Karpas-422 (cell line): Measurements from ENCODE around the gene RAPSN. TPM values are rescaled to one million over a fixed set of nuclear protein-coding genes. Genes with fewer than 3 reads are reported as not detected.

ENCODE experiments used
- DNase-seq: peaks from one replicate; pipeline ENCODE4 v3.0.0-alpha.2; 2015
- H2AFZ ChIP-seq: fragments of 200-600 bp; sonication (generic); 2 replicates; pipeline ENCODE4 v1.6.1; 2014; ENCODE audit warnings: antibody characterized with exemption, low read length, mixed read lengths
- H3K27ac ChIP-seq: fragments of 200-600 bp; sonication (generic); 2 replicates; pipeline ENCODE4 v1.5.1; 2014; ENCODE audit warnings: mild to moderate bottlenecking, low read length, moderate library complexity
- H3K27me3 ChIP-seq: fragments of 200-600 bp; sonication (generic); 2 replicates; pipeline ENCODE4 v1.6.1; 2014; ENCODE audit warnings: low read length, mixed read lengths
- H3K36me3 ChIP-seq: fragments of 200-600 bp; sonication (generic); 2 replicates; pipeline ENCODE4 v1.6.1; 2014; ENCODE audit warnings: low read length, mixed read lengths; ENCODE audit not compliant: insufficient read depth
- H3K4me1 ChIP-seq: fragments of 200-600 bp; sonication (generic); 2 replicates; pipeline ENCODE4 v1.6.1; 2014; ENCODE audit warnings: mild to moderate bottlenecking, low read length, mixed read lengths
- H3K4me2 ChIP-seq: fragments of 200-600 bp; sonication (generic); 2 replicates; pipeline ENCODE4 v1.6.1; 2014; ENCODE audit warnings: low read length, low read depth, mild to moderate bottlenecking; ENCODE audit not compliant: poor library complexity, severe bottlenecking
- H3K4me3 ChIP-seq: fragments of 200-600 bp; sonication (generic); 2 replicates; pipeline ENCODE4 v1.5.1; 2014; ENCODE audit warnings: mild to moderate bottlenecking, antibody characterized with exemption, low read length, mixed read lengths
- H3K79me2 ChIP-seq: fragments of 200-600 bp; sonication (generic); 2 replicates; pipeline ENCODE4 v1.6.1; 2014; ENCODE audit warnings: mild to moderate bottlenecking, low read length, mixed read lengths
- H3K9ac ChIP-seq: fragments of 200-600 bp; sonication (generic); 2 replicates; pipeline ENCODE4 v1.6.0; 2014; ENCODE audit warnings: low read length
- H3K9me2 ChIP-seq: fragments of 200-600 bp; sonication (generic), shearing (Covaris generic); replicated peaks from 2 replicates; pipeline ENCODE4 v1.6.0; 2014; ENCODE audit warnings: mild to moderate bottlenecking, low read length, moderate library complexity; ENCODE audit not compliant: insufficient read depth
- H3K9me3 ChIP-seq: fragments of 300-700, 200-600 bp; sonication (generic); 2 replicates; pipeline ENCODE4 v1.6.1; 2014; ENCODE audit warnings: low read length, mixed read lengths
- H4K20me1 ChIP-seq: fragments of 200-600 bp; sonication (generic); 2 replicates; pipeline ENCODE4 v1.6.1; 2014; ENCODE audit warnings: mild to moderate bottlenecking, antibody characterized with exemption, low read length, low read depth; ENCODE audit not compliant: insufficient read depth
- total RNA-seq: library from RNA; depleted of rRNA; stranded (reverse); fragments of >200 nt; shearing (Covaris generic); gene quantifications from 2 replicates; pipeline ENCODE4 v1.2.3, GENCODE V29; 2014; ENCODE audit warnings: low replicate concordance

The RAPSN gene
- total RNA-seq, 1 experiment from 2014 or later, result 0.52 TPM

GRCh38 chr11:47436726-47437125 is 12.2 kb downstream of the RAPSN start:
- Histone ChIP-seq H3K27ac (no peak overlapping the region), H3K4me1 (no peaks in the 10 kb centered on the region), H3K9me2 (no peaks in the 10 kb centered on the region), H3K9ac (no peak overlapping the region), H3K36me3 (no peaks in the 10 kb centered on the region), H3K27me3 (no peaks in the 10 kb centered on the region), H3K9me3 (no peaks in the 10 kb centered on the region), H3K79me2 (no peaks in the 10 kb centered on the region), H3K4me2 (no peak overlapping the region), H3K4me3 (no peak overlapping the region), H4K20me1 (no peaks in the 10 kb centered on the region), H2AFZ (no peak overlapping the region)
- no peak for DNase-seq

DNA sequence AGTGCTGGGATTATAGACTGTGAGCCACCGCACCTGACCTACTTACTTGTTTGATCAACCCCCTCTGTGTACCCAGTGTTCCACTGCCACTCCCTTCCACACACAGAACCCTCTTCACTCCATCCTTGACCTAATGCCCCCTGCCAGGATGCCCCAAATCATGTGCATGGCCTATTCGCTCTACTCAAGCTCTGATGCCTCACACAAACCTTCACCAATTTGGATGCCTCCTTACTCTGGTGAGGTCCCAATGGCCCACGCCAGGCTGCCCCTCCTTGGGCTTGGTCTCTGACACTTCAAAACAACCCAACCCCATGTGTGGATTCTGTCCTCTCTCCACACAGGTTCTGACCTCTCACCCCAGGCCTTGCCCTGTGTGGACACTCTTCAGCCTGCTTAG is 13.2 kb downstream of the RAPSN start:
- H3K4me1 ChIP-seq, result no peaks in the 10 kb centered on the region
- no peak overlapping the region for H3K27ac ChIP-seq
- H4K20me1 ChIP-seq, result no peaks in the 10 kb centered on the region
- no peak overlapping the region for H3K9ac ChIP-seq
- DNase-seq, result no peak
- no peak overlapping the region for H3K4me3 ChIP-seq
- no peaks in the 10 kb centered on the region for H3K27me3 ChIP-seq
- H3K36me3 ChIP-seq, result no peaks in the 10 kb centered on the region
- no peaks in the 10 kb centered on the region for H3K79me2 ChIP-seq
- no peaks in the 10 kb centered on the region for H3K9me2 ChIP-seq
- H3K4me2 ChIP-seq, result no peak overlapping the region
- no peak overlapping the region for H2AFZ ChIP-seq
- no peaks in the 10 kb centered on the region for H3K9me3 ChIP-seq

- Histone ChIP-seq H3K27me3 (no peaks in the 10 kb centered on the region), H3K9ac (no peak overlapping the region), H3K27ac (no peak overlapping the region), H3K4me2 (no peak overlapping the region), H3K4me3 (no peak overlapping the region), H3K9me2 (no peaks in the 10 kb centered on the region), H3K36me3 (no peaks in the 10 kb centered on the region), H4K20me1 (no peaks in the 10 kb centered on the region), H2AFZ (no peak overlapping the region), H3K79me2 (no peaks in the 10 kb centered on the region), H3K9me3 (no peaks in the 10 kb centered on the region), H3K4me1 (no peaks in the 10 kb centered on the region)
- DNase-seq, result no peak
Measured at GRCh38 chr11:47434011-47434786, 14.7 kb downstream of the RAPSN start.

DNA sequence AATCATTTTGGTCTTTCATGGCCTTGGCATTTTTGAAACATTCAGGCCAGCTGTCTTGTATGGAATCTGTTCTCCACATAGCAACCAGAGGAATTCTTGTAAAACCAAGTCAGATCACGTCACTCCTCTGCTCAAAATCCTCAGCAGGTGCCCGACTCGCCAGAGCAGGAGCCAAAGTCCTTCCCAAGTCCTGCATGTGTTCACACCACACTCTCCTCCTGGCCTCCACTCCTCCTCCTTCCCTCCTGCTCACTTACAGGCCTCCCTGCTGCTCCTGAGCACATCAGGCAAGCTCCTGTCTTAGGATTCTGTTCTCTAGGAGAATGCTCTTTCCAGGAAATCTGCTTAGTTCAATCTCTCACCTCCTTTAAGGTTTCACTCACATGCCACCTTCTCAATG is 15.8 kb downstream of the RAPSN start:
- Histone ChIP-seq H3K4me1 (no peaks in the 10 kb centered on the region), H2AFZ (no peak overlapping the region), H4K20me1 (no peaks in the 10 kb centered on the region), H3K4me3 (no peak overlapping the region), H3K36me3 (no peaks in the 10 kb centered on the region), H3K9ac (no peak overlapping the region), H3K27ac (no peak overlapping the region), H3K79me2 (no peaks in the 10 kb centered on the region), H3K4me2 (no peak overlapping the region), H3K9me3 (no peaks in the 10 kb centered on the region), H3K27me3 (no peaks in the 10 kb centered on the region), H3K9me2 (no peaks in the 10 kb centered on the region)
- DNase-seq, result no peak

GRCh38 chr11:47431356-47432083 is 17.4 kb downstream of the RAPSN start:
- Histone ChIP-seq H3K36me3 (no peaks in the 10 kb centered on the region), H3K79me2 (no peaks in the 10 kb centered on the region), H3K9me3 (no peaks in the 10 kb centered on the region), H3K4me1 (peaks cover 9% of the 10 kb centered on the region), H3K9ac (no peak overlapping the region), H3K27me3 (no peaks in the 10 kb centered on the region), H3K27ac (no peak overlapping the region), H3K4me2 (no peak overlapping the region), H4K20me1 (no peaks in the 10 kb centered on the region), H3K9me2 (no peaks in the 10 kb centered on the region), H2AFZ (no peak overlapping the region), H3K4me3 (no peak overlapping the region)
- DNase-seq, result no peak

GRCh38 chr11:47430524-47430923 is 18.4 kb downstream of the RAPSN start:
- Histone ChIP-seq H3K9ac (no peak overlapping the region), H3K4me2 (no peak overlapping the region)

DNA sequence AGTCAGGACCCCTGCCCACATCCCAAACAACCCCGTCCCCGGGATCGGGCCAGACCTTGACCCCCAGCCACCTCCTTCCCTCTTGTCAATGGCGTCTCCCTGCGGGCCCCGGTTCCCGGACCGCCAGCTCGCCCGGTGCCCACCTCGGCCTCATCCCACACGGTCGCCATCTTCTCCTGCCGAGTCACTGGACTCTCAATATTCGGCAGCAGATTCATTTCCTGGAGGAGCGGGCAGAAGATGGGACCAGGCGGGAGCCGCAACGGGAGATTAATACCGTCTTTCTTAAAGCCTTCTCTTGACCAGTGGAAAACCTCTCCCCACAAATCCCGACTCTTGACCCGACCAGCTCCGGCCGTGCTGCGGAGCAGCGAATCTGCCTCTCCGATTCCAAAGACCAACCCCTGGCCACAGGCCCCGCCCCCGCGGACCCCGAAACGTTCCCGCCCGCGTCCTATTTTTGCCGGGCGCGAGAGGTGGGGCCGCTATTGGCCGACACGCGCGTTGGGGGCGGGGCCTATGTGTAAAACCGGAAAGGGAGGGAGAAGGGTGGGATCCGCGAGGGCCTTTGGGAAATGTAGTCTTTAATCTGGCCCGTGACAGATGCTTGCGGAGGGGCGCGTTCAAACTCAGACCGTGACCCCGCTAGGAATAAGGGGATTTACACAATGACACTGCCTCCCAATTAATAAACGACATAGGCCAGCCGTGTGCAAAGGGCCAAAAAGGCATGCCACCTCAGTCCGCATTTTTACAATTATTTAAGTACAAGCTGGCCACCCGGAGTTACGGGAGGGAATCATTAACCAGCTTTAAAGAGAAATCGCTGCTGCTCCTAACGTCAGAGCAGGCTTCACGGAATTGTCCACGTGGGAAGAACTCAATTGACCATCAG is 22.6 kb downstream of the RAPSN start, which contains the start of gene PSMC3:
Gene PSMC3 (minus strand): TSS at position 378 of the 895 bp plus-strand sequence. CDS start 160 bp downstream, at position 218.
- Histone ChIP-seq H3K79me2 (peaks cover 25% of the 10 kb centered on the region), H3K9me3 (no peaks in the 10 kb centered on the region), H3K4me1 (peaks cover 19% of the 10 kb centered on the region), H3K36me3 (peaks cover 17% of the 10 kb centered on the region), H3K27me3 (no peaks in the 10 kb centered on the region), H4K20me1 (no peaks in the 10 kb centered on the region), H3K9me2 (no peaks in the 10 kb centered on the region), H3K4me2 (peak within 1 kb of the TSS; percentile 97), H3K9ac (peak within 1 kb of the TSS; percentile 92), H3K4me3 (peak within 1 kb of the TSS; percentile 92), H3K27ac (peak within 1 kb of the TSS; percentile 66), H2AFZ (peak within 1 kb of the TSS; percentile 99)
- DNase-seq, result peak; percentile 99

More at GRCh38 chr11:47430524-47430923, 18.4 kb downstream of the RAPSN start:
- H3K4me3 ChIP-seq, result no peak overlapping the region
- peaks cover 9% of the 10 kb centered on the region for H3K4me1 ChIP-seq
- DNase-seq, result no peak
- no peaks in the 10 kb centered on the region for H3K9me2 ChIP-seq
- no peak overlapping the region for H3K27ac ChIP-seq
- H3K27me3 ChIP-seq, result no peaks in the 10 kb centered on the region
- peaks cover 6% of the 10 kb centered on the region for H3K79me2 ChIP-seq
- H3K9me3 ChIP-seq, result no peaks in the 10 kb centered on the region
- no peaks in the 10 kb centered on the region for H4K20me1 ChIP-seq
- H3K36me3 ChIP-seq, result no peaks in the 10 kb centered on the region
- no peak overlapping the region for H2AFZ ChIP-seq
